ENCODE data around the gene CCDC51.

Gene CCDC51

GRCh38 chr3:48432411-48433371, 7.2 kb downstream of the CCDC51 start:
- DNase-seq: no peak

- DNase-seq: no peak
Measured at GRCh38 chr3:48431224-48432029, 8.5 kb downstream of the CCDC51 start.

GRCh38 chr3:48430708-48431101, 9.2 kb downstream of the CCDC51 start:
- DNase-seq: no peak

GRCh38 chr3:48429960-48430707, 9.8 kb downstream of the CCDC51 start, which contains the start of gene PLXNB1:
Gene PLXNB1 (minus strand): TSS chr3:48430086. CDS start chr3:48424611, 5,475 bp downstream.
- no peak for DNase-seq

- DNase-seq: peak; percentile 58 to 69
Measured at GRCh38 chr3:48429317-48429959, 10.5 kb downstream of the CCDC51 start.

- no peak for DNase-seq
Measured at GRCh38 chr3:48428572-48429316, 11.2 kb downstream of the CCDC51 start.

GRCh38 chr3:48428088-48428571, 11.8 kb downstream of the CCDC51 start:
- no peak for DNase-seq

GRCh38 chr3:48427630-48427962, 12.3 kb downstream of the CCDC51 start:
- no peak for DNase-seq

- no peak for DNase-seq
Measured at GRCh38 chr3:48426944-48427629, 12.8 kb downstream of the CCDC51 start.

- no peak for DNase-seq
Measured at GRCh38 chr3:48426401-48426909, 13.5 kb downstream of the CCDC51 start.

- DNase-seq: no peak
Measured at GRCh38 chr3:48425281-48425812, 14.6 kb downstream of the CCDC51 start.

GRCh38 chr3:48423883-48424695, 15.8 kb downstream of the CCDC51 start:
- no peak for DNase-seq

GRCh38 chr3:48423241-48423882, 16.6 kb downstream of the CCDC51 start:
- DNase-seq: no peak

- DNase-seq: no peak
Measured at GRCh38 chr3:48422681-48423080, 17.2 kb downstream of the CCDC51 start.

- DNase-seq: no peak
Measured at GRCh38 chr3:48422272-48422671, 17.6 kb downstream of the CCDC51 start.

GRCh38 chr3:48420561-48420960, 19.4 kb downstream of the CCDC51 start:
- DNase-seq: no peak

GRCh38 chr3:48419597-48419996, 20.3 kb downstream of the CCDC51 start:
- DNase-seq: no peak

- no peak for DNase-seq
Measured at GRCh38 chr3:48419149-48419548, 20.8 kb downstream of the CCDC51 start.

GRCh38 chr3:48418651-48419050, 21.3 kb downstream of the CCDC51 start:
- no peak for DNase-seq
